Embryonic facial prominence (tissue), 1 donor: ENCODE results near the gene ZCCHC18.

Source experiments
- DNase-seq: peaks from one replicate; pipeline ENCODE4 v3.0.0-alpha.2; 2016; ENCODE audit errors: extremely low spot score

The ZCCHC18 gene

GRCh38 chrX:104134583-104135261 lies 22.4 kb downstream of the ZCCHC18 start:
- DNase-seq = no peak

GRCh38 chrX:104135677-104136076 lies 23.4 kb downstream of the ZCCHC18 start:
- DNase-seq = no peak

GRCh38 chrX:104136241-104137019 lies 24.1 kb downstream of the ZCCHC18 start:
- peak; percentile 65 for DNase-seq

GRCh38 chrX:104137496-104137895 lies 25.2 kb downstream of the ZCCHC18 start:
- no peak for DNase-seq

GRCh38 chrX:104141087-104141760 lies 28.9 kb downstream of the ZCCHC18 start:
- no peak for DNase-seq

GRCh38 chrX:104151037-104151436 lies 38.7 kb downstream of the ZCCHC18 start:
- DNase-seq = no peak

- DNase-seq = peak; percentile 64
Observed at GRCh38 chrX:104156630-104157529, 44.6 kb downstream of the ZCCHC18 start, which contains the start of gene SLC25A53. SLC25A53 (minus strand) TSS chrX:104157009; CDS start chrX:104105257, 51,752 bp downstream.
